GM18907 (cell line): ENCODE results near the gene ALDH4A1.

Source experiments
- ATAC-seq: cut with Tn5 transposase; IDR thresholded peaks from one replicate; pipeline ENCODE4 v1.9.1; 2021; ENCODE audit warnings: mild to moderate bottlenecking, moderate library complexity; ENCODE audit not compliant: unreplicated experiment

ALDH4A1 gene

GRCh38 chr1:18939398-18940302 lies 37.3 kb upstream of the ALDH4A1 start:
- ATAC-seq: no peak

DNA sequence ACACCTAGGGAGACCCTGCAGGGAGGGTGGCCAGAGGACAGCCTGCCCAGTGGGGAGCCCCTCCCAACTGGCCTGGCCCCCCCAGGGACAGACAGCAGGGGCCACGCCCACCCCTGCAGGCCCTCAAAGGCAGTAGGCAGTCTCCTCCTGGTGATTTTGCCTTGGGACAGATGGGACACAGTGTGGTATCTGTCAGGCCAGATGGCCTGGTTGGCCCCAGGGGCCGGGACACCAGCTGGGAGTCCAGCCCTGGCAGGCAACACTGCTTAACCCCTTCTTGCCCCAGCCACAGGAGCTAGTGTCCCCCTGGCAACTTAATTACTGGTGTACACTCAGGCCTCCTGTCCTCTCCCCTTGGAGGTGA lies 36.3 kb upstream of the ALDH4A1 start:
- ATAC-seq: no peak

- no peak for ATAC-seq
These were observed 35.8 kb upstream of the ALDH4A1 start for GRCh38 chr1:18938008-18938706.

DNA sequence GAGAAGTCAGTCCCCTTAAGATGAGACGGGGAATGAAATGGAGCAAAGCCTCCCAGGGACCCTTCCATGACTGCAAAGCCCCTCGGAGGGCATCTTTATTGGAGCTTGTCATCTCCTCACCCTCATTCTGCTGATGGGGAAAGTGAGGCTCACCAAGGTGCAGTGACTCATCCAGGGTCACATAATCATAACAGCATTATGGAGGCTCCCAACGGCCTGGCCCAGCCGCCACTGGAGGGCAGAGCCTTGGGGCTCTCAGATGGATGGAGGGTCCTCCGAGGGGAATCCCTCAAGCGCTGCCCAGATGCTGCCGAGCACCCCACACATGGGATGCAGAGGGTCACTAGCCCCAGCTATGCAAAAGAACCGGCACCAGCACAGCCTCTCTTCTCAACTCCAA lies 35.2 kb upstream of the ALDH4A1 start:
- no peak for ATAC-seq

- ATAC-seq: no peak
These were observed 34.6 kb upstream of the ALDH4A1 start for GRCh38 chr1:18936814-18937481.

- no peak for ATAC-seq
These were observed 34.1 kb upstream of the ALDH4A1 start for GRCh38 chr1:18936471-18936813.

DNA sequence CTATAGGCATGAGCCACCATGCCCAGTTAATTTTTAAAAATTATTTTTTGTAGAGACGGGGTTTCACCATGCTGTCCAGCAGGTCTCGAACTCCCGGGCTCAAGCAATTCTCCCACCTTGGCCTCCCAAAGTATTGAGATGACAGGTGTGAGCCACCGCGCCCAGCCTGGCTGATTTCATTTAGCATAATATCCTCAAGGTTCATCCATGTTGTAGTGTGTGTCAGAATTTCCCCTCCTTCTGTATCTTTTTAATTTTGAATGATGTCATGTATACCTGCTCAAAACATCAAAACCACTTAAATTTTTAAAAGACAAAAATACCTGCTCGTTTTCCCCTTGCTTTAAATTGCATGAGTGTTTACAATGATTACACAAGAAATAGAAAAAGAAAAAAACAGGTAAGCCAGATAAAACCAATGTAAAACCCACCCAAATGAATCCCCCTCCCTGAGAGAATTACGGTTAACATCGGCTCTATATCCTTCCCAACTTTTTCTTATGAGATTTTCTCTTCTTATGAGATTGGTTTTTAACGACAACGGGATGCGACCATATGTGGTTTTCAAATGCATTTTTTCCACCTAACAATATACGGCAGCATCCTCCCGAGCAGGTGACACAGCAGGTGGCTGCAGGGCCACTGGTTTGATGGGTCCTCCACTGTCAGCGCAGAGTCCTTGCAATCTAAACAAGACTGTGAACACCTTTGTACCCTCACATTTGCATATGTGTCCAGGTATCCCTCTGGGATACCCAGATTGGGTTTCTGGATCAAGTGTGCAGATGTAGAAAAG lies 32.0 kb upstream of the ALDH4A1 start:
- ATAC-seq: no peak

- no peak for ATAC-seq
These were observed 30.5 kb upstream of the ALDH4A1 start for GRCh38 chr1:18932879-18933278.

DNA sequence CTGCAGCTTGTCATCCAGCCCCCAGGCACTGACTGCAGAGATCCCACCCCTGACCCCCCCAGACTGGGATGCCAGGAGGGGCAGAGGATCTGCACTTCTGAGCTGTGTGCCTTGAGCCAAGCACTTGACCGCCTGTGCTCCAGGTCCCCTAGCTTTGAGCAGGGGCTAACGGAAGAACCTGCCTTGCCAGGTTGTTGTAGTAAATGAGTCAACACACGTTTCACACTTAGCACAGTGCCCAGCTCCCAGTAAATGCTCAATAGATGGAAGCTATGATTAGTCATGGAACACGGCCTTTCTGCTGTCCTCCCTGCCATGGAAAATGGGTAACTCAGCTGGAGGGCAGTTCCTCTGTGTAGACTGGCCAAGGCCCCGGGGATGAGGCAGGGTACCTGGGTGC lies 30.0 kb upstream of the ALDH4A1 start:
- no peak for ATAC-seq

DNA sequence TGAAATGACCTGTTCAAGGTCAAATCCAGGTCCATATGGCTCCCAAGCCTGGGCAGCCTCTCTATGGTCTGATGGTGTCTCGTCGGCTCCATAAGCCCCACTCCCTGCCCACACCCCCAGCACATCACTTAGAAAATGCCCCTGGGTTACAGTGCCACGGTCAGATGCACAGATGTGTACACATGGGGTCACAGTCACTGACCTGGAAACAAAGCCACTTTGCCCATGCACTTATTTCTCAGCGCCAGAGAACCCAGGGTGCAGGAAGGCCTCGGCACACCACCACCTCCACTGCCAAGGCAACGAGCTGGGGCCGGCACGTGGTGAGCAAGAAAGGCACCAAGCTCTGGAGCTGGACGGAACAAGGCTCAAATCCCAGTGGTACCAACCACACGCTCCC lies 29.4 kb upstream of the ALDH4A1 start:
- no peak for ATAC-seq

GRCh38 chr1:18929686-18930085 lies 27.3 kb upstream of the ALDH4A1 start:
- ATAC-seq: no peak

DNA sequence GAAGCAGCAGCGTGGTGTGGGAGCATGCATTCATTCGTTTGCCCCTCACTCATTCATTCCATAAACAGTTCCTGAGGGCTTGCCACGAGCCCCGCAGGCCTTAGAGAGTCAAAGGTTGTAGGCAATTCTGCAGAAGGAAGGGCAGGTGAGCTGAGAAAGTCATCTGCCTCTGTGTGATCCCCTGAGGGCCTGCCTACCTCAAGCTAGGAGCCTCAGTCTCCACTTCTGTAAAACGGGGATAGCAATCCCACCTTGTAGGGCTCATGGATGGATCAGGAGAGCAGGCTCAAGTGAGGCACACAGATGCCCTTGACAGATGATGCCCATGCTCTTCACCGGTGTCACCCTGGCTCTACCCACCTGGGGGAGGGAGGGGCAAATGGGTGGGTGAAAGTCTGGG lies 26.6 kb upstream of the ALDH4A1 start:
- no peak for ATAC-seq

- ATAC-seq: no peak
These were observed 26.1 kb upstream of the ALDH4A1 start for GRCh38 chr1:18928406-18928805.

DNA sequence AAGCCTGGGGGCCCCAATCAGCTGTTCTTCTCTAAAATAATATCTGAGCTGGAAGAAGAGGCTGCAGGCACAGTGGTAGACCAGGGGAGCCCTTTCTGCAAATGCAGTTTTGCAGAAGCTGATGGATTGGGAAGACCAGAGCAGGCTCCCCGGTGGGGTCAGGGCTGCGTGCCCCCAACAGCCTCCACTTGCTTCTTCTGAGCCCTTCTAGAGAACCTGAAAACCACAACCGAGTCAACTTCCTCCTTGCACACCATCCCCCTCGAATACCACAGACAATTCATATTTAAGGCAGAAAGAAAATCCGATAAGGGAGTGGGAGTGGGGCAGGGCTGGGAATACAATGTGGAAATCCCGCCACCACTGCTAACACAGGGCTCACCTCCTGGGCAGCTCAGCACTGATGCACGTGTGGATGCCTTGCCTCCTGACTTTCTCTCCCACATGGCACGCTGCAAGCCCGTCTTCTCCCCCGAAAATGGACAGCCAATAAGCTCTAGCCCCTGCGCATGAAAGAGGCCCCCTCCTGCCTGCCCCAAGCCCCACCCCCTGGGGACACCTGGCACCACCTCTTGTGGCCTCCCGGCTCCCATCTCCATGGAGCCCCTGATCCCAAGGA lies 25.4 kb upstream of the ALDH4A1 start:
- peak; percentile 42 for ATAC-seq

GRCh38 chr1:18927082-18927653 lies 24.8 kb upstream of the ALDH4A1 start:
- peak; percentile 22 for ATAC-seq

- peak; percentile 57 for ATAC-seq
These were observed 24.1 kb upstream of the ALDH4A1 start for GRCh38 chr1:18926315-18927081.

- no peak for ATAC-seq
These were observed 22.9 kb upstream of the ALDH4A1 start for GRCh38 chr1:18925279-18925678.

DNA sequence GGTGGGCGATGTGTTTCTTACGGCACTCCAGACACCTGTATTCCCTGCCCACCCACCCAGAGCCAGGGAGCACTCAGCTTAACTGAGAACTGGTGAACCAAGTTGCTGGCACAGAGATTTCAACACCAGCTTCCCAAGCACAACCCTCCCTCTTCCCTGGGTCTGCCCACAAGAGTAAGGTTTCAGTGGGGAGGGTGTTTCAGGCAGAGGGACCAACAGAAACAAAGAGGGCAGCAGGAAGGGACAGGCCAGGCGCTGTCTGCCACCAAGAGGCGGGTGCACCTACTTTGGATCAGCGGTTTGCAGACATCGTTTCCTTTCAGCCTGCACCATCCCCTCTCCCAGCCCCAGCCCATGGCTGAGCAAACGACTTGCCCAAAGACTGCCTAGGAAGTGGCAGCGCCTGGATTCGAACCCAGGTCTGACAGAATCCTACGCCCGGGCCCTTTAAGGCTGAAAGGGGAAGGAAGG lies 21.9 kb upstream of the ALDH4A1 start:
- ATAC-seq: no peak

- no peak for ATAC-seq
These were observed 21.4 kb upstream of the ALDH4A1 start for GRCh38 chr1:18923756-18924211.
